Ovary (tissue), 9 donors: Measurements from ENCODE around the gene YIF1A. TPM values are rescaled to one million over a fixed set of nuclear protein-coding genes. Genes with fewer than 3 reads are reported as not detected.

Experiments used
- DNase-seq, 5 donors: peaks; one replicate each; pipeline ENCODE4 v3.0.0-alpha.2; 2019 to 2020
- H3K27ac ChIP-seq, 2 donors: fragments of 200-600 bp; one replicate each; pipeline versions ENCODE4 v1.5.1 to v1.8.0; 2019 to 2022
- H3K27me3 ChIP-seq: fragments of 200-600 bp; one replicate; pipeline ENCODE4 v1.8.0; 2022
- H3K36me3 ChIP-seq: fragments of 200-600 bp; sonication (generic); one replicate; pipeline ENCODE4 v1.5.1; 2019
- H3K4me1 ChIP-seq: one replicate; pipeline ENCODE4 v1.8.1; 2013; ENCODE audit warnings: mild to moderate bottlenecking, moderate library complexity; ENCODE audit not compliant: insufficient read depth
- H3K4me3 ChIP-seq: fragments of 200-600 bp; sonication (generic); one replicate; pipeline ENCODE4 v1.5.1; 2017
- H3K9me3 ChIP-seq, 2 donors: fragments of 200-600 bp in 1 of 2; sonication (generic) in 1 of 2; one replicate each; pipeline versions ENCODE4 v1.5.1 to v1.8.1; 2013 to 2019; ENCODE audit warnings: mild to moderate bottlenecking in 1 of 2, moderate library complexity in 1 of 2
- EP300 ChIP-seq: sonication (generic); formaldehyde crosslinking; IDR thresholded peaks from one replicate; pipeline ENCODE4 v1.6.1; 2017; ENCODE audit warnings: antibody characterized with exemption
- POLR2A ChIP-seq: fragments of 450-650 bp; IDR thresholded peaks from one replicate; pipeline ENCODE4 v1.6.1; 2017; ENCODE audit warnings: antibody characterized with exemption, mild to moderate bottlenecking, moderate library complexity
- WGBS, 3 donors: extraction: QIAGEN DNeasy Blood & Tissue Kit in 1 of 3; methylation state at CpG; one replicate each; pipeline versions ENCODE4 v1.1.5 to v1.1.7; 2013 to 2017; 5-methylcytosine and 5-hydroxymethylcytosine counted together
- intact Hi-C, 4 donors: fragments of 100-400 bp; cut with DNase I; formaldehyde crosslinking; loops; one replicate each; pipeline versions ENCODE4 v1.11.0 to v1.15.1; 2022 to 2023
- polyA plus RNA-seq, 2 donors: library from polyadenylated mRNA; stranded (reverse); fragments of 200-250 nt in 1 of 2; fragments of 350-450 nt in 1 of 2; fragmentation: Illumina TruSeq in 1 of 2; extraction: RNeasy Lipid Tissue Mini Kit (QIAGEN cat#74804) in 1 of 2; gene quantifications; one replicate each; pipeline ENCODE4 v1.2.3, GENCODE V29; 2013 to 2014
- total RNA-seq, 7 donors: library from RNA; depleted of rRNA in 2 of 7; stranded (reverse); fragments of >200 nt in 2 of 7; fragmentation: NEBNext Ultra II Directional in 3 of 7; extraction: Animal tissue kit (Norgen Biotek cat#: 25700) in 3 of 7; gene quantifications; one replicate each; pipeline versions ENCODE4 v1.1.0 to v1.2.4, GENCODE V29; 2016 to 2023
- TF ChIP-seq, protein P1 (sequence below), 3 donors: fragments of 450-650 bp in 2 of 3; fragments of 200-600 bp in 1 of 3; IDR thresholded peaks; one replicate each; pipeline versions ENCODE4 v1.5.1 to v1.8.0; 2016 to 2022; ENCODE audit warnings: antibody characterized with exemption in 3 of 3, mild to moderate bottlenecking in 1 of 3
- donor health status: DM: no; HTN: no; CAD: no; lungs with moderate emphysema.
- donor health status: DM: no; HTN: no; CAD: no.
- donor health status: Bipolar disorder and iron deficiency.
- donor health status: DM: yes; HTN: yes; CAD: no.
- donor health status: DM: no; HTN: no; CAD: no.
- donor health status: DM: yes; HTN: yes; CAD: no.

Gene YIF1A
- total and polyA plus RNA-seq, 9 donors, result 39.3 to 91.0 (median 64.2) TPM

DNA sequence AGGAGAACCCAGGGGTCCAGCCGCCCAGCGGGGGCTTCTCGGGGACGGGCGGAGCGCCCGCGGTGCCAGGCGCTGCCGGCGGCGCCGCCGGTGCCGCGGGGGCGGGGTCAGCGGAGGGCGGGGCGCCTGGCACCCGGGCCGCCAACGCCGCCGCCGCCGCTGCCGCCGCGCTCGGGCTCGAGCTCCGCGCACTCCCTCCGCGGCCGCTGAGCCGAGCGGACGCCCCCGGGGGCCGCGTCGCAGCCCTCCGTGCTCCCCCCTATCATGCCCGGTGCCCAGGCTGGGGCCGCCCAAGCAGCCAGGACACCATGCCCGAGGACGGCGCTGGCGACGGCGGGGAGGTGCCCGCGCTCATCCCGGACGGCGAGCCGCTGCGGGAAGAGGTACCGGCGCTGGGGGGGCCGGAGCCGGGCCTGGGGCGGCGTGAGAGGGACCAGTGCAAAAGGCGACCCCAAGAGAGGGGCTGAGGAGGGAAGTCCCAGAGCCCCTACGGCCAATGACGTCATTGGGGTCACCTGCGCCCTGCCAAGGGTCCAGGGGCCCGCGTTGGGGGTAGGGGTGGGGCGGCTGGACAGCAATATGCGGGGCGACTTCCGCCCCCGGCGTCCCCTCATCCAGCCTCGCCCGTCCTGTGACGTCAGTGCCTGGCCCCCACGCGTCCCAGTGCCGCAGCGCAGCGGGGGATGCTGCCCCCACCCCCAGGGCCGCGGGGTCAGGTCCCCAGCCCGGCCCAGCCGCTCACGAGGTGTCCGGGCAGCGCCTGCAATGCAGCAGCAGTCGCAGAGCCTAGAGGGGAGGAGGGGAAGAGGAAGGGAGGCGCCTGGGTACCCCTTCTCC, 3.0 kb upstream of the YIF1A start, which contains the start of gene TMEM151A:
TMEM151A (plus strand) TSS at position 189 of the 837 bp plus-strand sequence; CDS start at position 309, 120 bp downstream.
- Histone ChIP-seq H3K4me3 (peak within 1 kb of the TSS; percentile 16), H3K4me1 (peaks cover 13% of the 10 kb centered on the region), H3K27ac (no peak within 1 kb of the TSS), H3K9me3 (no peaks in the 10 kb centered on the region), H3K27me3 (no peaks in the 10 kb centered on the region), H3K36me3 (no peaks in the 10 kb centered on the region)
- DNase-seq, result peak in 1 of 5 donors; percentile 35
- TF ChIP-seq POLR2A (no peak), EP300 (no peak)
- TF ChIP-seq, protein P1, sequence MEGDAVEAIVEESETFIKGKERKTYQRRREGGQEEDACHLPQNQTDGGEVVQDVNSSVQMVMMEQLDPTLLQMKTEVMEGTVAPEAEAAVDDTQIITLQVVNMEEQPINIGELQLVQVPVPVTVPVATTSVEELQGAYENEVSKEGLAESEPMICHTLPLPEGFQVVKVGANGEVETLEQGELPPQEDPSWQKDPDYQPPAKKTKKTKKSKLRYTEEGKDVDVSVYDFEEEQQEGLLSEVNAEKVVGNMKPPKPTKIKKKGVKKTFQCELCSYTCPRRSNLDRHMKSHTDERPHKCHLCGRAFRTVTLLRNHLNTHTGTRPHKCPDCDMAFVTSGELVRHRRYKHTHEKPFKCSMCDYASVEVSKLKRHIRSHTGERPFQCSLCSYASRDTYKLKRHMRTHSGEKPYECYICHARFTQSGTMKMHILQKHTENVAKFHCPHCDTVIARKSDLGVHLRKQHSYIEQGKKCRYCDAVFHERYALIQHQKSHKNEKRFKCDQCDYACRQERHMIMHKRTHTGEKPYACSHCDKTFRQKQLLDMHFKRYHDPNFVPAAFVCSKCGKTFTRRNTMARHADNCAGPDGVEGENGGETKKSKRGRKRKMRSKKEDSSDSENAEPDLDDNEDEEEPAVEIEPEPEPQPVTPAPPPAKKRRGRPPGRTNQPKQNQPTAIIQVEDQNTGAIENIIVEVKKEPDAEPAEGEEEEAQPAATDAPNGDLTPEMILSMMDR (IDR thresholded peaks at IDR 0.05), result no peak
- intact Hi-C loops, result no loop called here
- WGBS, 3 donors, result 1 to 2% (median 1%) methylated on average over 73 to 94 of the region's 95 CpGs

DNA sequence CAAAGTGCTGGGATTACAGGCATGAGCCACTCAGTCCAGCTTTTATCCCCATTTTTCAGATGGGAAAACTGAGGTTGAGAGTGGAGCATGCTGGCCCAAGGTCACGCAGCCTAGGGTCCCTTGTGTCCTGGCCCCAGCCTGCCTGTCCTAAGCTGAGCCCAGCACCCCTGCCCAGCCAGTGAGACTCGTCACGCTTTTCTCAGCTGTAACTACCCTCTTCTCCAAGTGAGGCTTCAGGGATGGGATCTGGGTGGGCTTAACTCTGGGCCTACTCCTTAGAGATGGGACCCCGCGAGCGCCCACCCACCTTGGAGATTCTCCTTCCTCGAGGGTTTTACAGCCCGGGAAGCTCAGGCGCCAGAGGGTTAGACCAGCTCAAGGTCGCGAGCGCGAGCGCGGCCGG, 2.4 kb upstream of the YIF1A start:
- no peak for TF ChIP-seq POLR2A
- TF ChIP-seq, protein P1 (IDR thresholded peaks at IDR 0.05), result no peak
- no peaks in the 10 kb centered on the region for H3K36me3 ChIP-seq
- H3K4me3 ChIP-seq, result no peak overlapping the region
- no peak overlapping the region for H3K27ac ChIP-seq
- intact Hi-C loops, result no loop called here
- no peaks in the 10 kb centered on the region for H3K9me3 ChIP-seq
- H3K4me1 ChIP-seq, result peaks cover 13% of the 10 kb centered on the region
- H3K27me3 ChIP-seq, result no peaks in the 10 kb centered on the region
- peak in 1 of 5 donors; percentile 26 for DNase-seq
- WGBS, 3 donors, result 7 to 12% (median 11%) methylated on average over 16 of the region's 16 CpGs

DNA sequence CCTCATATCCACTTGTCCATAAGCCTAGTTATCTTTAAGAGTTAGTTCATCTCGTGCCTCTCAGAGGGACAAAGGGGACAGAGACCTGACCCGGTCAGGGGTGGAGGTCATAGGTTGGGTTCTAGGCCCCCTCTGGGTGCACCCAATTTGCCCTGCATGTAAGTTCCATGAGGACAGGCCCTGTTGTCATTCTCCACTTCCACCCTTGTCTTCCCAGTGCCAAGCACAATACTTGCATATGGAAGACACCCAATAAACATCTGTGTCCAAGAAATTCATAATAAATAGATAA, 1.3 kb upstream of the YIF1A start:
- Histone ChIP-seq H3K4me1 (peaks cover 13% of the 10 kb centered on the region), H3K9me3 (no peaks in the 10 kb centered on the region), H3K27me3 (no peaks in the 10 kb centered on the region), H3K36me3 (no peaks in the 10 kb centered on the region), H3K4me3 (no peak overlapping the region), H3K27ac (no peak overlapping the region)
- peak in 2 of 5 donors; percentile 22 to 59 for DNase-seq
- intact Hi-C loops, result no loop called here
- 64 to 75% (median 70%) methylated on average over 2 of the region's 2 CpGs for WGBS, 3 donors
- TF ChIP-seq, protein P1 (IDR thresholded peaks at IDR 0.05), result no peak
- no peak for TF ChIP-seq EP300
- no peak for TF ChIP-seq POLR2A

DNA sequence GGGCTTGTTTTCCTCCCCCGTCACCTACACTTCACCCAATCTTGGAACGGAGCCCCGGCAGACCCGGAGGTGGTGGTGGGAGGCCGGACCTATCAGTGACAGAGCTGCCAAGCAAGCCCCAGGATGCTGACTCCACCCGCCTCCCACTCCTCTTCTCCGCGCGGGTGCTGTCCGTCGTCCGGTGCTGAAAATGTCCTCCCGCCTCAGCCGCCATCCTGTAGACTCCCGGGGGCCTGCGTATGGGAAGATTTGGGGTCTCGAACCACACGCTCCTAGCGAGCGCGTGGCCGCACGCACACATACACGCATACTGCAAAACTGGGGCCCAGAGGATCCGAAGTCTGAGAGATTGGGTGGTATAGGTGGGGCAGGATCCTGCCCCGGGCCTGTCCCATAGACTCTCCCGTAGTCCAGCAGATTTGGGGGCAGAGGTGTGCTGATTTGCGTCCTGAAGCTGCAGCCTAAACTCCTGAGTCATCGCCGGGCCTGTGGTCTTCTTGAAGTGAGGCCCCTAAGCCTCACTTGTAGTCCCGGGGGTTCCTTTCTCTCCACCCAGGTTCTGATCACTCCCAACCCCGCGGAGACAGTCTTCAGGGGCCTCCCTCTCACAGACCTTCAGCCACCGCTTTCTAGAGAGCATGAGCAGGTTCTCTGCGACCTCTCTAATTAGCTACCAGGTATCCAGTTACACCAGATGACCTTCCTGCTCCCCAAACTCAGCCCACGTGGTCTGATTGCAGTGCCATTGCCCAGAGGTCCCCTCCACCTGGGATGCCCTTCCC, 796 bp upstream of the YIF1A start:
- Histone ChIP-seq H3K4me3 (peak overlapping the region; percentile 64), H3K36me3 (no peaks in the 10 kb centered on the region), H3K9me3 (no peaks in the 10 kb centered on the region), H3K27ac (peak overlapping the region in 1 of 2 donors; percentile 79), H3K27me3 (no peaks in the 10 kb centered on the region), H3K4me1 (peaks cover 13% of the 10 kb centered on the region)
- 5 to 7% (median 7%) methylated on average over 35 to 36 of the region's 36 CpGs for WGBS, 3 donors
- intact Hi-C loops, result loop anchor here in 1 of 4 donors (10.0 kb wide), 2 partner anchors 45 to 65 kb away; partner anchors contain the start of gene RIN1
- peak in 1 of 5 donors; percentile 87 for DNase-seq
- TF ChIP-seq, protein P1 (IDR thresholded peaks at IDR 0.05), result peak in 1 of 3 donors; percentile 12
- TF ChIP-seq POLR2A (no peak), EP300 (no peak)
